HG03575 (cell line): Measurements from ENCODE around the gene LPCAT3.
"Not testable (repeated sequence)": the region's sequence is repeated elsewhere in the genome, so short reads cannot be mapped to it uniquely, and the experiment has no call there.

Experiments
- ATAC-seq: cut with Tn5 transposase; IDR thresholded peaks from one replicate; pipeline ENCODE4 v1.9.1; 2021; ENCODE audit not compliant: unreplicated experiment, insufficient number of reproducible peaks, low FRiP score; ENCODE audit errors: extremely low read depth

The LPCAT3 gene

DNA sequence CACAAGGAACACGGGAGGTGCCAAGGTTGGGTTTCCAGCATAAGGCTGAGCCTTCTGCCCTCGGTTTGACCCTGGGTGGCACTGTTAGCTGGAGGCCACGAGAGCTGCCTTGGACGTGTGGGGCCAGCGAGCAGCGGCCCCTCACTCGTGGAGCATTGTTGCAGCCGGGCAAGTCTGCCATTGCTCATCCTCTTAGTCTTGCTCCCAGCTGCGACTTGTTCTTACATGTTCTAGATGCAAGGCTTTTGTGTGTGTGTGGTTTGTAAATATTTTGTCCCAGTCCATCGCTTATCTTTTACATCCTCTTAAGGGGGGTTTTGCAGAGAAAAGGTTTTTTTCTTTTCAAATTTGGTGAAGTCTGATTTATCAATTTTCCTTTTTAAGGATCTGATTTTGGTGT, 21.1 kb upstream of the LPCAT3 start:
- no peak for ATAC-seq

DNA sequence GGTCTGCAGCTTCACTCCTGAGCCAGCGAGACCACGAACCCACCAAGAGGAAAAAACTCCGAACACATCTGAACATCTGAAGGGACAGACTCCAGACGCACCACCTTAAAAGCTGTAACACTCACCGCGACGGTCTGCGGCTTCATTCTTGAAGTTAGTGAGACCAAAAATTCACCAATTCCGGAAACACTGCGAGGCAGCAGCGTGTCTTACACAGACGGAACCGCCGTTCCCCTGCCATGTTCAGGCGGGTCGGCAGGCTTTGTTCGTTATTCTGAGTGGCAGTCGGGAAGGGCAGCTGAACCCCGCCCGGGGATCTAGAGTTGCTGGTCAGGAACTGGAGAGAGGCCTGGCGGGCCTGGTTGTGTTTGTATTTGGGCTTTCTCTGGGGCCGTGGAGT, 20.3 kb upstream of the LPCAT3 start:
- ATAC-seq, result no peak

DNA sequence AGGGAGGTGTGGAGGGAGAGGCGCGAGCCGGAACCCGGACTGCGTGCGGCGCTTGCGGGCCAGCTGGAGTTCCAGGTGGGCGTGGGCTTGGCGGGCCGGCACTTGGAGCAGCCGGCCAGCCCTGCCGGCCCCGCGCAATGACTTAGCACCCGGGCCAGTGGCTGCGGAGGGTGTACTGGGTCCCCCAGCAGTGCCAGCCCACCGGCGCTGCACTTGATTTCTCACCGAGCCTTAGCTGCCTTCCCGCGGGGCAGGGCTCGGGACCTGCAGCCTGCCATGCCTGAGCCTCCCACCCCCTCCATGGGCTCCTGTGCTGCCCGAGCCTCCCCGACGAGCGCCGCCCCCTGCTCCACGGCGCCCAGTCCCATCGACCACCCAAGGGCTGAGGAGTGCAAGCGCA, 19.1 kb upstream of the LPCAT3 start:
- ATAC-seq, result not testable (repeated sequence)

DNA sequence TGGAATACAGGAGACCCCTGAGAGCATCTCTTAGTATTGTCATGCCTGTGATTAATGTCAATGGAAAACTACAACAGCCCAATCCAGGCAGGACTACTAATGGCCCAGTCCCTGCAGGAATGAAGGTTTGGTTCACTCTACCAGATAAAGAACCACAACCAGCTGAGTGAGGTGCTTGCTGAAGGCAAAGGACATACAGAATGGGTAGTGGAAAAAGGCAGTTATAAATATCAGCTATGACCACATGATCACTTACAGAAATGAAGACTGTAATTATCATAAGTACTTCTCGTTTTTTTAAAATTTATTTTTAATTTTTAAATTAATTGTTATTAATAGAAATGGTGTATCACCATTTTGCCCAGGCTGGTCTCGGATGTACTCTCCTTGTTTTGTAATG, 17.2 kb upstream of the LPCAT3 start:
- ATAC-seq, result no peak

DNA sequence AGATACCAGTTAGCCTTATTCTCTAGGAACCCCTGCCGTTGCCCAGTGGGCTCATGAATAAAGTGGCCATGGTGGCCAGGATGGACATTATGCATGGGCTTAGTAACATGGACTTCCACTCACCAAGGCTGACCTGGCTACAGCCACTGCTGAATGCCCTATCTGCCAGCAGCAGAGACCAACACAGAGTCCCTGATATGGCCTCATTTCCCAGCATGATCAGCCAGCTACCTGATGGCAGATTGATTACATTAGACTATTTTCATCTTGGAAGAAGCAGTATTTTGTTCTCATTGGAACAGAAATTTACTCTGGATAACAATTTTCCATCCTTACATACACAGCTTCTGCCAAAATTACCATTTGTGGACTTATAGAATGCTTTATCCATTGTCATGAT, 16.2 kb upstream of the LPCAT3 start:
- ATAC-seq, result no peak

DNA sequence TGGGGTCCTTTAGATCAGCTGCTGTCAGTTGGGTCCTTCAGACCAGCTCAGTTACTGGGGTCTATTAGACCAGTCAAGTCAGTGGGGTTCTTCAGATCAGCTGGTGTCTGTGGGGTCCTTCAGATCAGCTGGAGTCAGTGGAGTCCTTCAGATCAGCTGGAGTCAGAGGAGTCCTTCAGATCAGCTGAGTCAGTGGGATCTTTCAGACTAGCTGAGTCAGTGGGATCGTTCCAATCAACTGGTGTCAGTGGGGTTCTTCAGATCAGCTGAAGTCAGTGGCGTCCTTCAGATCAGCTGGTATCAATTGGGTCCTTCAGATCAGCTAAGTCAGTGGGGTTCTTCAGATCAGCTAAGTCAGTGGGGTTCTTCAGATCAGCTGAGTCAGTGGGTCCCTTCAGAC, 14.7 kb upstream of the LPCAT3 start:
- no peak for ATAC-seq

DNA sequence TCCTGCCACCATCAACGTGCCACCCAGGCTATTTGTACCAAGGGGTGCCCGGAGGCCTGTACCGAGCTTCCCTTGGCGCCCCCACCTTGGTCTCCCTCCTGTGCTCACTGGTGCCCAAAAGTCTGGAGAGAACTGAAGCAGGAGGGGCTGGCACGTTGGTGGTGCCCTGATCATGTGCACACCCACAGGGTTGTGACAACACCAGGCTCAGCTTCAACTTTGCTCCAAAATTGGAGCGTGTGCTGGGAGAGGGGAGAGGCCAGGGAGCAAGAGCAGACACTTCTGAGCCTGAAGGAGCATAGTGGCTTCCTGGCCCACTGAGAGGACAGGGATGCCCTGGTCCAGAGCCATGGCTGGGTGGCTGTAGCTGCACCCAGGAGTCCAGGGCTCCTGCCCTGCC, 13.0 kb upstream of the LPCAT3 start:
- ATAC-seq, result no peak

DNA sequence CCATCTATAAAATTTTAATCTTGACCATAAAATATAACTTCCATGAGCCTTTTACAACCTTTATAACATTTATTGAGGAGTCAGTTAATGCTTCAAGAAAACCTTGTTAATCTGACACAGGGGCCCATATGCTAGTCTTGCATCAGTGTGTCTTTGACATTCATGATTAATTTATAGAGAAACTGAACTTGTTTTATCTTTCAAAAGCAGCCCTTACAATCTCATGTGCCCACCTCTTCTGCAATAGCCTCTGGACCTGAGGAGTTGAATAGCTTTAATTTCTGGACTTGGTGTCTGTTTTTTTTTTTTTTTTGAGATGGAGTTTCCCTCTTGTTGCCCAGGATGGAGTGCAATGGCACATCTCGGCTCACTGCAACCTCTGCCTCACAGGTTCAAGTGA, 8.6 kb upstream of the LPCAT3 start:
- ATAC-seq, result no peak

DNA sequence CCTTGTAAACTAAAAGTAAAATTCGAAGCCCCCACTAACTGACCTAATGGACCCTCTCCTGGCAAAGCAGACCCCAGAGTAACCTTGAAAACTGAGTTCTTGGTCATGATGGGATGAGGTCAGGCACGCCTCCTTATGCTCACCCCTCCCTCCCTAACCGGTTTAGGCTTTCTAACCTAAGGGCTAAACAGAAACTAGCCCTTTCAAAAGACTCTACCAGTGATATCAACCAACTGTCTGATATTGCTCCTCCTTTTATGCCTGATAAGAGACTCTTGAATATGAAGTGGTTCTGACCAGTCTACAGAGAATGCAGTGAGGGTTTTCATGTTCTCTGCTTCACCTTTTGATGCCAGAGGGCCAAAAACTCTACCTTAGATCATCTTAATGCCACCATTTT, 4.8 kb upstream of the LPCAT3 start:
- no peak for ATAC-seq

DNA sequence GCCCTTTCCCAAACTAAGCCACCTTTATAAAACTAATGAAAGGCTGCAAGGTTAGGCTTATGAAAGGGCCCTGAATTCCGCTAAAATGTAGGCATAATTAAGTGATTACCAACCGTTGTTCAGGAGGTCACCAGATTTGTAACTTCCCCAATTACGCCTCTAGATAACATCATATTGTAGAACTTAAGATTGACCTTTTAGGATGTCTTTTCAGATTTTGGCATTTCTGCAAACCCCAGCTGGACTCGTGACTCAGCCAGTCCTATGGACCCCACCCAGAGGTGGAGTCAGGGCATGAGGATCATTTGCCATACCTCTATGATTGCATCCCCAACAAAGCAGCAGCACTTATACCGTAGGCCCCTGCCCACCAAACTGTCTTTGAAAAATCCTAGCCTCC, 3.7 kb upstream of the LPCAT3 start:
- ATAC-seq, result no peak

DNA sequence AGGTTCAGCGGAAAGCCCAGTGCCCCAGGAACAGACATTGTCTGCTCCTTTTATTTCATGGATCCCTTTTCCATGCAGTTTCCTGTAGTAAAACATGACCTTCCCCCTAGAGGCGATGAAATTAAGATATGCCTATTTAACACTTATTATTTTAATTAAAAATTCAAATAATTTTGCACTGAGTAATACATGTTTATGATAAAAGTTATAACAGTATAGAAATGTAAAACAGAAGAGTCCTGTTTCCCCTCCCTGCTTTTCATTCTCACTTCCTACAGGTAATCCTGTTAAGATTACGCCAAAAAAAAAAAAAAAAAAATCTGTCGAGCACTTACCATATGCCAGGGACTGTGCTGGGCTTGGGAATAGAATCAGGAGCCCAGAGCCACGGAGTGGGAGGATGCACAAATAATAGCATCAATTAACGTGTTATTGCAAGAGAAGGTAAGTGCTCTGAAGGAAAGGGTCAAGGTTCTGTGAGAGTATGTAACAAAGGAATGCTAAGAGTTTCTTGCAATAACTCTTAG, 830 bp upstream of the LPCAT3 start:
- no peak for ATAC-seq

DNA sequence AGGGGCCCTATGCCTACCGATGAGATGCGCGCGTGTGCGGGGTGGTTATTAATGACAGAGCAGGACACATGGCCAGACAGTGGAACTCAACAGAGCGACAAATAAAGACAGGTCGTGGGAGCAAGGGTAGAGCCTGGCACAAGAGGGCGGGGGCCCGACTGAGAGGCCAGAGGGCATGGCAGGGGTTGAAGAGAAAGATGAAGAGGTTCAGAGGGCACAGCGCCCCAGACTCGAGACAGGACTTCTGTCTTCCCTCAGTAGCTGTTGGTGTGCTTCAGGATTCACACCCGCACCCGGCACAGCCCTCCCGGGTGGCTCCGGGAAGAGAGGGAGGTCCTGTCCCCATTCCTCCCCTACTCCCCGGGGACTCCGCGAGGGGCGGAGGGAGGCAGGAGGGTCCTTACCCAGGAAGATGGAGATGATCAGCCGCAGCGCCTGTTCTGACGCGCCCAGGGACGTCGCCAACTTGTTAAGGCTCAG, 366 bp downstream of the LPCAT3 start:
- no peak for ATAC-seq

DNA sequence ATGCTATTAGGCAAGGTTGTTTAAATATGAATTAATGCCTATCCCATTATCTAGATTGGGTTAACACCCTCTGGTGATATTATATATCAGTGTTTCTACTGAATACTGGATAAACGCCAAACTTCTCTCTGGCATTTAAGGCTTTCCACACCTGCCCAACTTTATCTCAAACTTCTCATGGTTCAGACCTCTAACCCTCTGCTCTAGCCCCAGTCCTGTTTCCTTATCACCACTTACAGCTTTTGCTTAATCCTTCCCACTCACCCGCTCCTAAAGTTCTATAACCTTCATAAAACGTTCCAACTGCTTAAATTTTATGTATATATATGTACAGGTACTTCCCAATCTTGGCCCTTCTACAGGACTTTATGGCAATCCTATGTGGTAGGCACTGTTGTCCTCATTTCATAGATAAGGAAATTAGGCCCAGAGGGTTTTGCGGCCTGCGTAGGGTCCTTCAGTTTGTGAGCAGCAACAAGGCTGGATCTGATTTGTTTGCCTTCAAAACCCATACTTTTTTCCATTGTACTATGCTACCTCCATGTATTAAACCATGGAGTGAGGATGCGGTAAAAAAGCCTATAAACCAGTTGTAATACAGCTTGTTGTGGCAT, 1.2 kb downstream of the LPCAT3 start:
- no peak for ATAC-seq

DNA sequence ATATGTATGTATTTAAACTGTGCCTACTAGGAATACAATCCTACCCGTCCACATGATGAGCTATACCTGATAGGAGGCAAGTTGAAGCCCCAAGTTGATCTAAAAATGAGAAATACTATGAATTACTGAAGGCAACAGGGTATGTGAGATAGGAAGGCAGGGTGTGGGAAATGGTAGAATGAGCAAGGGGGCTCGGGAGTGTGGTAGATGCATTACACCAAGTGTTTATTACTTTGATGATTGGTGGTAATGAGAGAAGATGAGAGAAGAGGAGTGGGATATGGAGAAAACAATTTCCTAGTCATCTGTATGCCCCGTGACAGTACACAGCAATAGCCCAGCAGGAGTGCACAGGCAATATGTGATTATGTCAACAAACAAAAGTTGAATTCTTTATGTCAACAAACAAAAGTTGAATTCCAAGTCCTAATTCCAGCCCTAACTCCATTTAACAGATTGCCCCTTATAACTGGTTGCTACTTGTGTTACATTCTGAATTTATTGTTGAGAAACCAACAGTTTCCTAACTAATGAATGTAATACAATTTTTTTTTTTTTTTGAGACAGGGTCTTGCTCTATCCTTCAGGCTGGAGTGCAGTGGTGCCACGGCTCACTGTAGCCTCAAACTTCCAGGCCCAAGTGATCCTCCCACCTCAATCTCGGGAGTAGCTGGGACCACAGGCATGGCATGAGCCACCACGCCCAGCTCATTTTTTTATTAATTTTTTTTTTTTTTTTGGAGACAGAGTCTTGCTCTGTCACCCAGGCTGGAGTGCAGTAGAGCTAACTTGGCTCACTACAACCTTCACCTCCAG, 2.5 kb downstream of the LPCAT3 start:
- no peak for ATAC-seq

DNA sequence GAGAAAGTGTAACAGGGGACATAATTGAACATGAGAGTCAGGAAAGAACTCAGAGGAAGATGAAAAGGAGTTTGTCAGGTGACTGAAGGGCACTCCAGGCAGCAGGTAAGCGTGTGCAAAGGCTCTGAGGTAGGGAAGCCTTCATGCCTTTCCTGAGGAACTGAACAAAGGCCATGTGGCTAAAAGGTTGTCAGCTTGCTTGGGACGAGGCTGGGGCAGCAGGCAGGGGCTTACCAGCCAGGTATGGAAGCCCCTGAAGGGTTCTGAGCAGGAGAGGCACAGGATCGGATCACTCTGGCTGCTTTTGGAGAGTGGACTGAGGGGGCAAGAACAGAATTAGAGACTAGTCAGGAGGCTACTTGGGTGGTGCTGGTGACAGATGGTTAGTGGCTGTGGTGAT, 5.2 kb downstream of the LPCAT3 start:
- ATAC-seq, result no peak

DNA sequence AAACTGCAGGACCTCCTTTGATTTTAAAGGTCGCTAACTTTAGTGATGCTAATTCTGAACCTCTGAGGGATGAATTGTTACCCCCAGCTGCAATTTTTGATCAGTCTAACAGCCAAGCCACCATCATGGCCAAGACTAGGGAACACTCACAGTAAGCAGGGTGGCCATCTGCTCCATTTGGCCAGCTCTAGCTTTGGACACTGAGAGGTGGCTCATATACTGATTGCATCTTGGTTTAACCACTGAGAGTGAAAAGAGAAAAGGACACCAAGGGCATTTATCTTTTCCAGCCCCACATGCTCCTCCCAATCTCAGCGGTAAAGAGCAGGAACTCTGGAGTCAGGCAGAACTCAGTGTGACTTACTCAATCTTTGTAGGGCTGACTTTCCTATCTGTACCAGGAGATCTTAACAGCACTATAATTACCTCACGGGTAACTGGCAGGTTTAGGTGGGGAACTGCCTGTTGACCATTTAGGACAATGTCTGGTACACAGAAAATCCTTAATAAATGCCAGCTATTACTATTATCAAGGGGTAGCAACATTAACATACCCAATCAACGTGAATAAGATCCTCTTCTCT, 6.2 kb downstream of the LPCAT3 start:
- no peak for ATAC-seq

DNA sequence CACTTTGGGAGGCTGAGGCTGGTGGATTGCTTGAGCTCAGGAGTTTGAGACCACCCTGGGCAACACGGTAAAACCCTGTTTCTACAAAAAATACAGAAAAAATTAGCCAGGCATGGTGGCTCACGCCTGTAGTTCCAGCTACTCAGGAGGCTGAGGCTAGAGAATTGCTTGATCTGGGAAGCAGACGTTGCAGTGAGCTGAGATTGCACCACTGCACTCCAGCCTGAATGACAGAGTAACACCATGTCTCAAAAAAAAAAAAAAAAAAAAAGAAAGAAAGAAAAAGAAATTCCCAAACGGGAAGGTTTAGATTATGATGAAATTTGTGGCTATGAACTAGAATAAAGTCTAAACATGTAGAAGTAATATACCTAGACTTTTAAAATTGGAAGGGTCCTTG, 6.9 kb downstream of the LPCAT3 start:
- not testable (repeated sequence) for ATAC-seq

DNA sequence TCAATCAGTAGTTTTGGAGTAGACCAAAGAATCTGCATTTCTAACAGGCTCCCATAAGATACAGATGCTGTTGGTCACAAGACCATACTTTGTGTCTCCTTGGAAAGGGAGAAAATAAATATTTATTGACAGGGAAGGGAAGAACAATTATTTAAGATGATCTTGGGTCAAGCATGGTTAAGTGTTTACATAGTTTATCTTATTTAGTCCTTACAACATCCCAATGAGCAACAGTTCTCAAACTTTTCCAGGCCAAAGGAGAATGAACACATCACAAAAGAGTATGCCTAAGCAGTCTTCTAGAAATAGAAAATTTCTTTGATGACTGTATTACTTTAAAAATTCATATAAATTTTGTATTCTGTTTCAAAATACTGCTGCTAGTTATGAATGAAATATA, 8.8 kb downstream of the LPCAT3 start:
- ATAC-seq, result no peak

DNA sequence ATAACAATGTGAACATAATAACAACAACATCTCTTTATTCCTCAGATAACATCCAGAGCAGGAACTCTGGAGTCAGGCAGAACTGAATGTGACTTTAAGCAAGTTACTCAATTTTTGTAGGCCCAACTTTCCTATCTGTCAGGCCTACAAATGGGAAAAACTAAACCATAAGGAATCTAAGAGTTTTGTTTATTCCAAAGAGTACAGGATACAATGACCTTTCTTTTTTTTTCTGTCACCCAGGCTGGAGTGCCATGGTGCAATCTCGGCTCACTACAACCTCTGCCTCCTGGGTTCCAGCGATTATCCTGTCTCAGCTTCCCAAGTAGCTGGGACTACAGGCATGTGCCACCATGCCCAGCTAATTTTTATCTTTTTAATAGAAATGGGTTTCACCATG, 9.4 kb downstream of the LPCAT3 start:
- no peak for ATAC-seq

DNA sequence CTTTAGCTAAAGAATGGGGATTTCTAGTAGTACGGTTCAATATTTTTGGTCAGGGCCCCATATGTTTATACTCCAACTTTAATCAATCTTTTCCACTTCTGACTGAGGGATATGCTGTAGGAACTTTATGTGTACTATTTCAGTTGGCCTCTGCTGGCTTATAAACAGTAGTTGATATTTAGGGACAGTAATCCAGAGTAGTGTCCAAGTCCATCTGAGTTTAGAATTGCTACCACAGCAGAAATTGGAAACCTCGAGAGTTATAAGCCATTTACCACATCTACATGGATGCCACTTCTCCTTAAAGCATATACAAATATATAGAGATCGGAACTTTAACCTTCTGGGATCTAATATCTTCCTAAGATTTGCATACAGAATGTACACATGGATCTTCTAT, 11.6 kb downstream of the LPCAT3 start:
- no peak for ATAC-seq
